Measurements from ENCODE around the gene SLFN12L. TPM values are rescaled to one million over a fixed set of nuclear protein-coding genes. Genes with fewer than 3 reads are reported as not detected.
A peak's percentile ranks its signal among the peaks of the same experiment; 100 is the strongest.

SLFN12L gene
- under 1 TPM; 0.22 to 0.30 TPM for total RNA-seq
- polyA plus RNA-seq (ENCODE audit: insufficient read length in 2 of 2): under 1 TPM in 1 of 2 donors, not detected in 1; 0.11 TPM
- long read RNA-seq, donor 1: 0 reads
- long read RNA-seq, donor 2: 0 reads
- long read RNA-seq, donor 3: 0 reads
- long read RNA-seq, donor 4, partial matches to known transcripts: 40 of 40 reads
- long read RNA-seq, donor 4, other reads (novel, unspliced or antisense): 0 of 40 reads

- no peak within 1 kb of the TSS for H3K4me3 ChIP-seq (ENCODE audit: low read depth, low read length)
- peaks cover 12% of the 10 kb centered on the region for H3K27me3 ChIP-seq (ENCODE audit: control insufficient read depth, insufficient read depth, low read length)
- no peak within 1 kb of the TSS for H3K27ac ChIP-seq (ENCODE audit: low read depth, low read length)
- no peaks in the 10 kb centered on the region for H3K4me1 ChIP-seq (ENCODE audit: control insufficient read depth, insufficient read depth, low read length)
- H3K36me3 ChIP-seq (ENCODE audit: control insufficient read depth, insufficient read depth, low read length): no peaks in the 10 kb centered on the region
- peak in 1 of 6 donors; percentile 16 for DNase-seq (ENCODE audit: low read depth in 4 of 6, low spot score in 6 of 6)
- no peaks in the 10 kb centered on the region for H3K9me3 ChIP-seq (ENCODE audit: control insufficient read depth, insufficient read depth, low read length)
- 100% methylated on average over 1 of the region's 2 CpGs for WGBS (ENCODE audit: insufficient coverage)
Measured at GRCh38 chr17:35537601-35538141, at the start of gene SLFN12L. Gene SLFN12L (minus strand): TSS chr17:35537678. CDS start chr17:35522364, 15,314 bp downstream.

GRCh38 chr17:35586569-35587073 is 49.1 kb upstream of the SLFN12L start:
- H3K4me3 ChIP-seq (ENCODE audit: low read depth, low read length): peak overlapping the region; percentile 99
- peaks cover 7% of the 10 kb centered on the region for H3K4me1 ChIP-seq (ENCODE audit: control insufficient read depth, insufficient read depth, low read length)

GRCh38 chr17:35584061-35584460 is 46.6 kb upstream of the SLFN12L start:
- no peak for DNase-seq (ENCODE audit: low read depth in 4 of 6, low spot score in 6 of 6)
- no peak overlapping the region for H3K27ac ChIP-seq (ENCODE audit: low read depth, low read length)

More at GRCh38 chr17:35586569-35587073, 49.1 kb upstream of the SLFN12L start:
- H3K27me3 ChIP-seq (ENCODE audit: control insufficient read depth, insufficient read depth, low read length): no peaks in the 10 kb centered on the region
- DNase-seq (ENCODE audit: low read depth in 4 of 6, low spot score in 6 of 6): no peak
- H3K36me3 ChIP-seq (ENCODE audit: control insufficient read depth, insufficient read depth, low read length): no peaks in the 10 kb centered on the region
- no peaks in the 10 kb centered on the region for H3K9me3 ChIP-seq (ENCODE audit: control insufficient read depth, insufficient read depth, low read length)
- peak overlapping the region; percentile 94 for H3K27ac ChIP-seq (ENCODE audit: low read depth, low read length)
- 10% methylated on average over 2 of the region's 7 CpGs for WGBS (ENCODE audit: insufficient coverage)

GRCh38 chr17:35578929-35579432 is 41.5 kb upstream of the SLFN12L start:
- Histone ChIP-seq H3K36me3 (ENCODE audit: control insufficient read depth, insufficient read depth, low read length) (peaks cover under 1% of the 10 kb centered on the region), H3K4me1 (ENCODE audit: control insufficient read depth, insufficient read depth, low read length) (peaks cover 7% of the 10 kb centered on the region), H3K27me3 (ENCODE audit: control insufficient read depth, insufficient read depth, low read length) (no peaks in the 10 kb centered on the region), H3K4me3 (ENCODE audit: low read depth, low read length) (peak overlapping the region; percentile 95), H3K9me3 (ENCODE audit: control insufficient read depth, insufficient read depth, low read length) (no peaks in the 10 kb centered on the region), H3K27ac (ENCODE audit: low read depth, low read length) (peak overlapping the region; percentile 95)
- no peak for DNase-seq (ENCODE audit: low read depth in 4 of 6, low spot score in 6 of 6)
- 0% methylated on average over 7 of the region's 11 CpGs for WGBS (ENCODE audit: insufficient coverage)

More at GRCh38 chr17:35584061-35584460, 46.6 kb upstream of the SLFN12L start:
- WGBS (ENCODE audit: insufficient coverage): 60% methylated on average over 1 of the region's 1 CpG
- Histone ChIP-seq H3K9me3 (ENCODE audit: control insufficient read depth, insufficient read depth, low read length) (no peaks in the 10 kb centered on the region), H3K27me3 (ENCODE audit: control insufficient read depth, insufficient read depth, low read length) (no peaks in the 10 kb centered on the region), H3K36me3 (ENCODE audit: control insufficient read depth, insufficient read depth, low read length) (no peaks in the 10 kb centered on the region), H3K4me3 (ENCODE audit: low read depth, low read length) (no peak overlapping the region), H3K4me1 (ENCODE audit: control insufficient read depth, insufficient read depth, low read length) (peaks cover 7% of the 10 kb centered on the region)

- peak within 1 kb of the TSS; percentile 95 for H3K4me3 ChIP-seq (ENCODE audit: low read depth, low read length)
- peak; percentile 83 to 99 (median 88) for DNase-seq (ENCODE audit: low read depth in 4 of 6, low spot score in 6 of 6)
- H3K27me3 ChIP-seq (ENCODE audit: control insufficient read depth, insufficient read depth, low read length): no peaks in the 10 kb centered on the region
- H3K27ac ChIP-seq (ENCODE audit: low read depth, low read length): peak within 1 kb of the TSS; percentile 95
- H3K9me3 ChIP-seq (ENCODE audit: control insufficient read depth, insufficient read depth, low read length): no peaks in the 10 kb centered on the region
- H3K36me3 ChIP-seq (ENCODE audit: control insufficient read depth, insufficient read depth, low read length): peaks cover 4% of the 10 kb centered on the region
- peaks cover 7% of the 10 kb centered on the region for H3K4me1 ChIP-seq (ENCODE audit: control insufficient read depth, insufficient read depth, low read length)
- WGBS (ENCODE audit: insufficient coverage): 0% methylated on average over 45 of the region's 45 CpGs
Measured at GRCh38 chr17:35578197-35578928, 40.9 kb upstream of the SLFN12L start, which contains the start of gene PEX12. Gene PEX12 (minus strand): TSS chr17:35578571. CDS start chr17:35578021, 550 bp downstream.

GRCh38 chr17:35577830-35578196 is 40.3 kb upstream of the SLFN12L start:
- Histone ChIP-seq H3K4me1 (ENCODE audit: control insufficient read depth, insufficient read depth, low read length) (peaks cover 7% of the 10 kb centered on the region), H3K9me3 (ENCODE audit: control insufficient read depth, insufficient read depth, low read length) (no peaks in the 10 kb centered on the region), H3K4me3 (ENCODE audit: low read depth, low read length) (peak overlapping the region; percentile 95), H3K27me3 (ENCODE audit: control insufficient read depth, insufficient read depth, low read length) (no peaks in the 10 kb centered on the region), H3K36me3 (ENCODE audit: control insufficient read depth, insufficient read depth, low read length) (peaks cover 4% of the 10 kb centered on the region), H3K27ac (ENCODE audit: low read depth, low read length) (peak overlapping the region; percentile 95)
- 6% methylated on average over 6 of the region's 8 CpGs for WGBS (ENCODE audit: insufficient coverage)
- peak in 1 of 6 donors; percentile 6 for DNase-seq (ENCODE audit: low read depth in 4 of 6, low spot score in 6 of 6)

- Histone ChIP-seq H3K4me1 (ENCODE audit: control insufficient read depth, insufficient read depth, low read length) (peaks cover 7% of the 10 kb centered on the region), H3K9me3 (ENCODE audit: control insufficient read depth, insufficient read depth, low read length) (no peaks in the 10 kb centered on the region), H3K36me3 (ENCODE audit: control insufficient read depth, insufficient read depth, low read length) (peaks cover 4% of the 10 kb centered on the region), H3K4me3 (ENCODE audit: low read depth, low read length) (no peak overlapping the region), H3K27me3 (ENCODE audit: control insufficient read depth, insufficient read depth, low read length) (no peaks in the 10 kb centered on the region), H3K27ac (ENCODE audit: low read depth, low read length) (no peak overlapping the region)
- DNase-seq (ENCODE audit: low read depth in 4 of 6, low spot score in 6 of 6): no peak
- 100% methylated on average over 2 of the region's 3 CpGs for WGBS (ENCODE audit: insufficient coverage)
Measured at GRCh38 chr17:35575759-35576158, 38.3 kb upstream of the SLFN12L start.

GRCh38 chr17:35569405-35569804 is 31.9 kb upstream of the SLFN12L start:
- 100% methylated on average over 2 of the region's 2 CpGs for WGBS (ENCODE audit: insufficient coverage)
- no peak overlapping the region for H3K4me3 ChIP-seq (ENCODE audit: low read depth, low read length)

GRCh38 chr17:35568561-35568960 is 31.1 kb upstream of the SLFN12L start:
- peaks cover 14% of the 10 kb centered on the region for H3K4me1 ChIP-seq (ENCODE audit: control insufficient read depth, insufficient read depth, low read length)
- H3K27ac ChIP-seq (ENCODE audit: low read depth, low read length): no peak overlapping the region
- no peaks in the 10 kb centered on the region for H3K27me3 ChIP-seq (ENCODE audit: control insufficient read depth, insufficient read depth, low read length)
- H3K36me3 ChIP-seq (ENCODE audit: control insufficient read depth, insufficient read depth, low read length): no peaks in the 10 kb centered on the region
- H3K4me3 ChIP-seq (ENCODE audit: low read depth, low read length): peak overlapping the region; percentile 88
- DNase-seq (ENCODE audit: low read depth in 4 of 6, low spot score in 6 of 6): peak in 1 of 6 donors; percentile 7
- WGBS (ENCODE audit: insufficient coverage): 19% methylated on average over 12 of the region's 15 CpGs
- H3K9me3 ChIP-seq (ENCODE audit: control insufficient read depth, insufficient read depth, low read length): no peaks in the 10 kb centered on the region

More at GRCh38 chr17:35569405-35569804, 31.9 kb upstream of the SLFN12L start:
- Histone ChIP-seq H3K27me3 (ENCODE audit: control insufficient read depth, insufficient read depth, low read length) (no peaks in the 10 kb centered on the region), H3K4me1 (ENCODE audit: control insufficient read depth, insufficient read depth, low read length) (peaks cover 14% of the 10 kb centered on the region), H3K9me3 (ENCODE audit: control insufficient read depth, insufficient read depth, low read length) (no peaks in the 10 kb centered on the region), H3K36me3 (ENCODE audit: control insufficient read depth, insufficient read depth, low read length) (peaks cover 4% of the 10 kb centered on the region), H3K27ac (ENCODE audit: low read depth, low read length) (no peak overlapping the region)
- no peak for DNase-seq (ENCODE audit: low read depth in 4 of 6, low spot score in 6 of 6)
